ENCODE data around the gene SRBD1.

Gene SRBD1

DNA sequence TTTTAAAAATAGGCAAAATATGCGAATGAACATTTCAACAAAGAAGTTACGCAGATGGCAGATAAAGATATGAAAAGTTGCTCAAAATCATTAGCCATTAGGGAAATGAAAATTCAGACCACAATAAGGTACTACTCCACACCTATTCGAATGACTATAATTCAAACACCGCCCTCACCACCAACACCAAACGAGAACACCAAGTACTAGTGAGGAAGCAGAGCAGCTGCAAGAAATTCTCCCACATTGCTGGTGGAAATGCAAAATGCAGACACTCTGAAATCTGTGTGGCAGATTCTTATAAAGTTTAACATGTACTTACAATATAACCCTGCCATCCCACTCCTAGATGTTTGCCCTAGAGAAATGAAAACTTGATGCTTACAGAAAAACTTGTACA is 23.2 kb upstream of the SRBD1 start:
- no peak for DNase-seq

DNA sequence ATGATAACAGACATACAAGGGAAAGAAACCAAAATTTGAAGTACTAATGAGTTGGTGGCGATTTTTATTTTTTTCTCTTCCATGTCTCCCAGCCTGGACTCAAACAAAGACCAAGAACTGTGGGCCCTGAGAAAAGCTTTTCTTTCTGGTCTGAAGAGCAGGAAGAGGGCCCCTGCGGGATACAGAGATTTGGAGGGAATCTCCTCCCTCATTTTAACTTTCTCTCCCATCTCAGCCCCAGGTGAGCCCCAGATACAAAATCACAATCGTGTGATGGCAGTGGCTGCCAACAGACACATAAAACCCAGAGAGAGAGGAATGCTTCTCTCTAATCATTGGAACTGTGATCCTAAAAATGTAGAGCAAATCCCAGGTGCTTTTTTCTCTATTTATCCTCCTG is 20.9 kb upstream of the SRBD1 start:
- no peak for DNase-seq

DNA sequence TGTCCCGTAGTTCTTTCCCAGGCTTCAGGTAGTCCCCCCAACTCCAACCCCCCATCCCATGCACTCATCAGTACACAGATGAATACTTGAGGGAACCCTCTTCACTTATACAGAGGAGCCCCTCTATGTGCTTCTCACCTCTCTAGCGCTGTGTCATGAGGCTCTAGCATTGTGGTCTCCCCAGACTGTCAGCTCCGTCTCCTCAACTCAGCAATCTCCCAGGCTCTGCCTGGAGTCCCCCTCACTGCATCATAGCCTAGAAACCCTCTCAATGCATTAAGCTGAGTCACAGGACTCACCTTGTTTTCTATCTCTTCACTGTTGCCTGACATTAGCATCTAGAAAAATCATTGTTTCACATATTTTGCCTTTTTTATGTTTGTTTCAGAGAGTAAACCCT is 20.3 kb upstream of the SRBD1 start:
- no peak for DNase-seq

DNA sequence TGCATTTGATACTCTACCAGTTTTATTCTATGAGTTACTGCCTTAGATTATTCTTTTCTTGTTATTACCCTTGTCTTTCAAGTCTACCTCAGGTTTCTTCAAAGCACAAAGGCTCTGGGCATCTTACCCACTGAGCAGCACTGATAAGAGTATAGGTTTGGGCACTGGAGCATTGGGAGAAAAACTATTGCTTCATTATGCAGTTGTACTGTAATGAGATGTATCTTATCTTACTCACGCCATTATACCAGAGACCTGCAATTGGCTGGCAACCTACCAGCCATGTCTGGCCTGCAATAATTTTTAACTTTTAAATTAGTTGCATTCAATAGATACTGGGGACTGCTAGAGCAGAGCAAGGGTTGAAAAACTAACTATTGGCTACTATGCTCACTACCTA is 18.9 kb upstream of the SRBD1 start:
- no peak for DNase-seq

DNA sequence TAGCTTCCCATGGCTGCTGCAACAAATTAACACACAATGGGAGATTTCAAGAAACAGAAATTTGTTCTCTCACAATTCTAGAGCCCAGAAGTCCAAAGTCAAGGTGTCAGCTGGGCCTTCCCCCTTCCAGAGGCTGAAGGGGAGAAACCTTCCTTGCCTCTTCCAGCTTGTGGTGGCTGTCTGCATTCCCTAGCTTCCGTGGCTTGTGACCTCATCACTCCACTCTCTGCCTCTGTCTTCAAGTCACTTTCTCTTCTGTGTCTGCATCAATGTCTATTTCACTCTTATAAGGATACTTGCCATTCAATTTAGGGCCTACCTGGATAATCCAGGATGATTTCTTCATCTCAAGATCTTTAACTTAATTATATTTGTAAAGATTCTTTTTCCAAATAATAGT is 16.8 kb upstream of the SRBD1 start:
- DNase-seq, result no peak

DNA sequence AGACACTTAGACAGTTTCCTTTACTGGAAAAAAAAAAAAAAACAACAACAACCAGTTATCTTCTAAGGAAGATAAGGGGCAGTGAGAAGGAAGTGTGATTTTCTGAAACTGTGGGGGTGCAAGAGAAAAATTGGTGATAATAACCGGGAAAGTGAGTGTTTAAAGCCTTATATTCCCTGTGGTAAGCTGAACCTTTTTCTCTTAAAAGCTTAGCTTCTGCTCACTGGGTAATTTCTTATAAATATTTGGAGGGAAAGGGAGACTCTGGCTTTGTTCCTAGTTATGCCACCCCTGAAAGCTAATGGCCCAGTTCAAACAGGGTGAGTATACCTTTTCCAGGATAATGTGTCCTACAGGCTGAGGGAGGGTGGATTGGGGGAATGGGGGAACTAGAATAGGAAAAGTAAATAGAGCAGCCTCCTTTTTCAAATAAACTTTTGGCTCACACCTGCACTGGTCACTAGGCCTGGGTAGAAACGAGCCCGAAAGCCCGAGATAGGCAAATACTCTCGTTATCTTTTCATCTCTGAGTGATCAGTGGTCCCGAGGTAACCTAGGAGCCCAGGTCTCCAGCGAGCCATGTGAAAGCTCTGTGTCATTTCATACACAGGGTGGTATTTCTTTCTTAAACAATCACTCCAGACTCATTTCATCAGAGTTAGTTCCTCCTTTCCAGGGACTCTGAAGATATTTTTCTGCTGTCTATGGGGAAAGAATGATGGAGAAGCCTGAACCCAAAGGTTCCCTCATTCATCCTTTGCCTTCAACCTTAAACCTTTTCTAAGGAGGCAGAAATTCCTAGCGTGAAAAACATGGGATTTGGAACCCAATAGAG is 15.5 kb upstream of the SRBD1 start:
- DNase-seq, result no peak

DNA sequence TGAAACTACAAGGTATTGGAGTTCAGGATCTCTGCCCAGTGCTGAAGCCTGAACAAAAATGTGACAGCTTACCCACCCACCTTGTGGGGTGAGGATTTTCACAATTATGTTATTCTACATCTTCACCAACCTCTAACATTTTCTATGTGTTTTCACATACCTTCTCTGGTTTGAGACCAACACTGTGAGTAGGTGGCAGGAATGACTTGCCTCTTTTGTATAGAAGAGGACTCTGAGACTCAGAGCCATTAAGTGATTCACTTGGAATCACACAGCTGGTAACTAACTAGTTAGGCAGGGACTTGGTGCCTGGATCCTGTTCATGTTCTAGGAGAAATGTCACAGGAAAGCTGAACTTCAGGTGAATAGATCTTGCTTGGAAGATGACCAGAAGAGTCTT is 14.8 kb upstream of the SRBD1 start:
- no peak for DNase-seq

DNA sequence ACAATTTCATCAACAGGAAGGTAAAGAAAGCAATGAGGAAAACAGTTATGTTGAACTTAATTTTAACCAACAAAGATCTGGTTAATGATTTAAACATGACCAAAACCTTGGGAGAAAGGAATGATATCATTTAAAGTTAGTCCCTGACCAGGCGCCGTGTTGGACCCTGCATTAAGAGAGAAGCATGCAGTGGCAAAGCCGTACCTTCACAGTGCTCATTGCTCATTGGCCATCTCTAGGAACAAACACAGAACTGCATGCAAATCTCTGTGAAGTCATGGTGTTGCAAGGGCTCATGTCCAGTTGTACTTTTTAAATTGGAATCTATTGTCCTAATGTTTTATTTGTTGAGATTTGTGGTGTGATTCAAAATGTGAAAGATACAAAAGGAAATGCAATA is 12.0 kb upstream of the SRBD1 start:
- DNase-seq, result no peak

DNA sequence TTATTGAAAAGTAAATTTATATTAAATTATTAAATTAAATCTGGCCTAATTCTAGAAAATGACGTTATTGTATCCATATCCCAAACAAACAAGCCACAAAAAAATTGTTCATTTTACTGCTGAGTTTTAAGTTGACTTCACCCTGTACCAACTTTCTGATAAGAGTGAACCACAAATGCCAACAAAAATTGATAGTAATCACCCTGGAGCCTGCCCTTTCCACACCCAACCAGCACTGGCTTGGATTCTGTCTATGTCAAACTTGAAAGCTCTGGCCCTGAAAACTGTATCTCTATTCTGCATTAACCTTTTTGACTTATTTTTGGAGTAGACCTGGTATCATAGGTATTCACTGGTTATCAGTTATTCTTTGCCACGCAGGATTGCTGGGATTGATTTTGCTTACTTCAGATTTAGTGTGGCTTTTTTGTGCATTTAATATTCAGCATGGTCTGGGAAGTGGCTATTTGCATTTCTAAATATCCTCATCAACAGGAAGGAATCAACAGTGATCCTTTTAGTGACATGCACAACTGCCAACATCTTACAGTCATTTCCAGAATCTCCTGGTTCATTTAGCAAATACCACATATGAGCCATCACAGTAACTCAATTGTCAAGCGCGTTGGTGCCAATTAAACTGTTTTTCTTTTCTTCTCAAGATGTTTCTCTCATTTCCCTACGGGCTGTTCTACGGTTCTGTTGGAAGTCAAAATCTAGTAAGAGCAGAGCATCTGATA is 11.4 kb upstream of the SRBD1 start:
- DNase-seq, result no peak

DNA sequence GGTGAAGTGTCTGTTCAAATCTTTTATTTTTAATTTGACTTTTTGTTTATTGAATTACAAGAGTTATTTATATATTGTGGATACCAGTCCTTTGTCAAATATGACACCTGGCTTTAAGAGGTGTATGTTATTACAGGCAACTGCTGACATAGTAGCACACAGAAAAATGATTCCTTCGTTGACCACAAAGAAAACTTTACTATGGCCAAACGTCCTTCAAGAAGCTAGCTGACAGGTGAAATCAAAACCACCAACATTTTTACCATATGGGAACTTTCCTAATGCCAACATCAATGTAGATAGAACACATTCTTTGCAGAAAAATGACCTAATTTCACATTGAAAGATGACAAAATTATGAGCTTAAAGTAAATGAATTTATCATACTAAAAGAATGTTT is 6.4 kb upstream of the SRBD1 start:
- DNase-seq, result no peak

DNA sequence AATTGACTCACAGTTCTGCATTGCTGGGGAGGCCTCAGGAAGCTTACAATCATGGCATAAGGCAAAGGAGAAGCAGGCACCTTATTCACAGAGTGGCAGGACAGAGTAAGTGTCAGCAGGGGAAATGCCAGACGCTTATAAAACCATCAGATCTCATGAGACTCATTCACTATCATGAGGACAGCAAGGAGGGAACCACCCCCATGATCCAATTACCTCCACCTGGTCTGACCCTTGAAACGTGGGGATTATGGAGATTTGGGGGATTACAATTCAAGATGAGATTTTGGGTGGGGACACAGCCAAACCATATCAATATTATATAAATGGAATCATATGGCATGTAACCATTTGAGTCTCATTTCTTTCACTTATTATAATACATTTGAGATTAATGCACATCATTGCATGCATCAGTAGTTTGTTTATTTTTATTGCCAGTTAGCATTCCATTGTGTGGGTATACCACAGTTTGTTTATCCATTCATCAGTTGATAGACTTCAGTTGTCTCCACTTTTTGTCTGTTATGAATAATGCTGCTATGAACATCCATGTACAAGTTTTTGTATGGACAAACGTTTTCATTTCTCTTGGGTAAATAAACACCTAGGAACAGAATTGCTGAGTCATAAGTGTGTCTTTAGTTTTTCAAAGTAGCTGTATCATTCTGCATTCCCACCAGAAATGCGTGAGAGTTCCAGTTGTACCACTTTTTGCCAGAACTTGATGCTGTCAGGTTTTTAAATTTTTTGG is 5.8 kb upstream of the SRBD1 start:
- DNase-seq, result no peak

DNA sequence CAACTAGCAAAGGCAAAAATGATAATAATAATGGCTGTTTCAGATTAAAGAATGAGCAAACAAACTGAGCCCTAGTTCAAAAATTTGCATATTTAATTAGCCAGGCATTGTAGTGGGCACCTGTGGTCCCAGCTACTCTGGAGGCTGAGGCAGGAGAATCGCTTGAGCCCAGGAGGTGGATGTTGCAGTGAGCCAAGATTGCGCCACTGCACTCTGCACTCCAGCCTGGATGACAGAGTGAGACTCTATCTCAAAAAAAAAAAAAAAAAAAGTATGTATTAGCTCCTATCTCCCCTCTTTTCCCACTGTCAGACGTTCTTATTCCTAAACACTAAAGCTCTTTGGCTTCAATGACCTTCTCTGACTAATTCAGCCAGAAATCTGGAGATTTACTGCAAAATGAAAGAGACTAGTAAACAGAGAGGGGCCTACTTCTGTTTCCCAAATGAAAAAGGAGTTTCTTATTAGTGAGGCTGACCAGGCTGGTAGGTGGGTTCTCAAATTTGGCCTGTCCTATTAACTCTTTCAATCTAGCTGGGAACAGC is 3.9 kb upstream of the SRBD1 start:
- no peak for DNase-seq

DNA sequence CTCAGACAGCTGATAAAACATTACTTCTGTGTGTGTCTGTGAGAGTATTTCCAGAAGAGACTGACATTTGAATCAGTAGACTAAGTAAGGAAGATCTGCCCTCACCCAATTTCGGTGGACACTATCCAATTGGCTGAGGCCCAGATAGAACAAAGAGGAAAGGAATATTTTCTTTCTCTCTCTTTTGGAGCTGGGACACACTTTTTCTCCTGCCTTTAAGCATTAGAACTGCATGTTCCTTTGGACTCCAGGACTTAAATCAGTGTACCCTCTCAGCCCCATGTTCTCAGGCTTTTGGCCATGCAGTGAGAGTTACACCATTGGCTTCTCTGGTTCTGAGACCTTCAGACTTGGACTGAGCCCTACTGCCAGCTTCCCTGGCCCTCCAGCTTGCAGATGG is 3.3 kb upstream of the SRBD1 start:
- peak in 1 of 2 donors; percentile 6 for DNase-seq

DNA sequence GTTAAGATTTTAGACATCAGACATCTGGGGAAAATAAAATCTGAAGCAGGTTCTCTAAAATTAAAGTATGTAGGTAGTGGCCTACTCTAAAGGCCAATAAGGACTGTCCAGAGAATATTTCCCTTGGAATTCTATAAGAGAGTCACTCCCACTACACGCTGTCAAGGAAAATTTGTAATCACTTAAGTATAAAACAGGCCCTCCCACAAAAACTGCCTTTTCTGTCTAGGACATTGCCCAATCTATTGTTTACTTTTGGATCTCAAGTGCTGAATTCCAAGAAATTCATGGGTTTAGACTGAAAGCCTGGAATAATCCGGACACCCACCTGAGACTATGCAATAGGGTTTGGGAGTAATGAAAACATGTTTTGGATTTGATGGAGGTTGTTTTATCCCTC is 1.7 kb upstream of the SRBD1 start:
- DNase-seq, result no peak

DNA sequence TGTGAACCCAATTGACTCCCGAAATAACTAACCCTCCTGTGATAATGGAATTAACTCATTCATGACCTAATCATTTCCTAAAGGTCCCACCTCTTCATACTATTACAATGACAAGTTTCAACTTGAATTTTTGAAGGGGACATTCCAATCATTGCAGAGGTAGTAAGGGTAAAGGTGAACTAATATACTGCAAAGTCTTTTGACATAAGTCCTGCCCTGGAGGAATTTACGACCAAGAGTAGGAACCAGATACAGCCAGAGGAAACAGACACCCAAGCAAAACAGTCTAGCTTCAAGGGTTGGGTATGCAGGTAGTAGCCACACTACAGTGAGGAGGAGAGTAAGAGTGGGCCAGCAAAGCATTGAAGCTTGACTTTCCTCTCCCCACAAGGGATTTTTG is 1.2 kb upstream of the SRBD1 start:
- DNase-seq, result no peak

DNA sequence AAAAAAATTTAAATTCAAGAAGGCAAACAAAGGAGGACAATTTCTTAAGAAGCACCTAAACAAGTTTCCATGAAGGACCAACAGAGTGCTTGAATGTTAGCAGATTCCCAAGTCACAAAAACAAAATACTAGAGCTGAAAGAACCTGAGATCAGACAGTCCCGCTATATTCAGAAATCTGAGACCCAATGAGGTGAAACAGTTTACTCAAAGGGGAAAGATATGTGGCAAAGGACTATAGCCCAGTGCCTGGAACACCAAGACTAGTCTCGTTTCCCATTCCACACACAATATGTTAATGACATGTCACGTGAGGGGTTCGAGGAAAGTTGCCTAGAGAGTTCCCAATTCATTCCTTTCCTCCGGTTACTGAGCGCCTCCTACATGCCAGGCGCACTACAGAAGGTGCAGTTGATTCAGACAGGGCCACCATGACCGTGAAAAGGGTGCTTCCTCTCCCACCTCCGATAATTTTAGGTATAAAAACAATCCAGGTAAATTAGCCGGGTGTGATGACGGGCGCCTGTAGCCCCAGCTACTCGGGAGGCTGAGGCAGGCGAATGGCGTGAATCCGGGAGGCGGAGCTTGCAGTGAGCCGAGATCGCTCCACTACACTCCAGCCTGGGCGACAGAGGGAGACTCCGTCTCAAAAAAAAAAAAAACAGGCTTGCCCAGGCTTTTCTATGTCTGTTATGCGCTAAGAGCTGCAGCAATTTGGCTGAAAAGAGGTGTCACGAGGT is 617 bp downstream of the SRBD1 start:
- peak; percentile 41 to 60 for DNase-seq

DNA sequence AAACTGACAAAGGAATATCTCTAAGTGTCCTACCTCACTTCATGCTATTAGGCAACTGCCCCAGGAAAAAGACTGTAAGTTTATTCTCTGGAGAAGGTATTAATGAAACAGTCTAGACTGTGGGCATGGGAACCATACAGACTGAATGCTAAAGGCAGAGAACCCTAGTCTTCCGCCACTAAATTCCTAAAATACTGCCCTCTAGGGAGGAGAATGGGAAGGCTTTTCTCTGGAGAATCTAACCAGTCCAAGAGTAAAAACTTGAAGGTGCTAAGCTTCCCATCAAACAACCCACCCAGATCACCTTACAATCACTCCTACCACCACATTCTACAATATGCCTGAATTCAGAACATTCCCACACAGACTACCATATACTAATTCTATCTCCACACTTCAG is 3.4 kb downstream of the SRBD1 start:
- no peak for DNase-seq

DNA sequence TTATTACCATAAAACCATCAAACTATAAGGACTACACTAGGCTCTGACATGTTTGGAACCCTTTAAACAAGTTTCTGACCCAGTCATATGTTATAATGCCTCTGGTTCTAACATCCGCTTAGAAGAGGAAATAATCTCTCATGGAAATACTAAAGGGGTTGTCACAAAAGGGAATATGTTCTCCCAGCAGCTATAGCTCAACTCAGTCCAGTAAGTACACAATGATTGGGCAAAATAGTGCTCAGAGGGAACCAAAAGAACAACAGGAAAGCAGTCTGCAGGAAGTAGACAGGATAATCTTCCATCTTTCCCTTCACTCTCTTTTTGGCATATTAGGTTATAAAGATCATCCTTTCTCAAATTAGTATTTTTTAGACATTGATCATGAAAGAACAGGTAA is 4.3 kb downstream of the SRBD1 start:
- no peak for DNase-seq

DNA sequence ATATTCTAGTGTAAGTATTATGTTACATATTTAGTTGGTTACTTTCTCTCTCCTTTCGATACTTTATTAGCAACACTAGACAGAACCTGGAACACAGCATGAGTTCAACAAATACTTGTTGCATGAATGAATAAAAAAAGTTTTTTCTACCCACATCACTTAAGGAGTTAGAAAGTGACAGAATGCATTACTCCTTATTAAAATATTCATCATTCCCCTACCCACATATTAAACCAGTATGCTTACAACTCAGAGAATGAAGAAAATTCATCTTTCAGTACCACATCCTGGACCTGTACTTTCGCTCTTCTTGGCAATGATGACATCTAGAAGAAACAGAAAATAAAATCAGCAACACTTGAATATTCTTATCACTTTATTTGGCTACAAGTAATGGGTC is 6.0 kb downstream of the SRBD1 start:
- no peak for DNase-seq

DNA sequence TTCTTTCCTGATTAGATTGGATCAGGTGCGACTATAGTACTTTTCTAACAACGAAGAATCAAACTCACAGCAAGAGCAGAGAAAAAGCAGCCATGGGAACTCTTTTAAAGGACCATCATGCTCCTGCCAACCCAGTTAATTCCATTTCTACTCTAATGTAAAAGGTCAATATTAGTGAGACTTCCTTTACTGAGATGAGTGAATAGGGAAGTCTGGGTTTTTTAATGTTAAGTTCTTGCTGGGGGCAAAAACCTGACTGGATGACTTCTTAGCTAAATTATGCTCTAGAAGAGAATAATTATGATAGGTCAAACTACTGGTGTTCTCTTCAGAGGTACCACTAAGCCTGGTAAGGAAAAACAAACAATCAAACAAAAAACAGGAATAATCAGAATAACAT is 8.4 kb downstream of the SRBD1 start:
- no peak for DNase-seq

DNA sequence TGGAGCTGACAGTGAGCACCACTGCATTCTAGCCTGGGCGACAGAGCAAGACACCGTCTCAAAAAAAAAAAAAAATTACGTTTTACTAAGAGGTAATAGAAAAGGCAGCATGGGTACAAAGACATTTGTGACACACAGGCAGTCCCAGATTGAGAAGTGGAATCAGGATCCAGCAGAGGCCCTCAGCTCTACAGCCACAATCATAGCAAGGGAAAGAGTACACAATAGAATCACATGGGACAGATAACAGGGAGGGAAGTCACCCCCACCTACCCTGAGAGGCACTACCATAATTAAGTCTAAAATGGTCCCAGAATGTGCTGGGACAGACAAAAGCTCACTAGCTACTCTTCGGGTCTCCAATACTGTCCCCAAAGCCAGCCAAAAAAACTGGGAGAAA is 12.5 kb downstream of the SRBD1 start:
- no peak for DNase-seq

DNA sequence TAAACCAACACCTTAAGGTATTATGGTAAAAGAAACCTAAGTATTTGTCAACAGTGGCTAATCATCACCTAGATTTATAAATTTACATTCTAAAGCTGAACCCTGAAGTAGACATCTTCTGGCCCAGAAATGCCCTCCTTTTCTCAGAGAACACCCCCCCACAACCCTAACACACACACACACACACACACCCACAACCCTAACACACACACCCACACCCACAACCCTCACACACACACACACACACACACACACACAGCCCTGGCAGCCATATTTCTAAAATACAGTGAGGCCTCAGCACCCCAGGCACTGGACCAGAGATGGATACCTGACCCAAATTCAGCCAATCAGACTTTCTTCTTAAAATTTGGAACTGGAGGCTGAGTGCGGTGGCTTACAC is 14.3 kb downstream of the SRBD1 start:
- no peak for DNase-seq

Data from hippocampal formation (tissue), 2 donors.